ENCODE measurements around the gene RPS6KA5. TPM values are rescaled to one million over a fixed set of nuclear protein-coding genes. Genes with fewer than 3 reads are reported as not detected.
A peak's percentile ranks its signal among the peaks of the same experiment; 100 is the strongest.

RPS6KA5 gene
- total RNA-seq, 1 donor from 2014 or later = 9.1 TPM

DNA sequence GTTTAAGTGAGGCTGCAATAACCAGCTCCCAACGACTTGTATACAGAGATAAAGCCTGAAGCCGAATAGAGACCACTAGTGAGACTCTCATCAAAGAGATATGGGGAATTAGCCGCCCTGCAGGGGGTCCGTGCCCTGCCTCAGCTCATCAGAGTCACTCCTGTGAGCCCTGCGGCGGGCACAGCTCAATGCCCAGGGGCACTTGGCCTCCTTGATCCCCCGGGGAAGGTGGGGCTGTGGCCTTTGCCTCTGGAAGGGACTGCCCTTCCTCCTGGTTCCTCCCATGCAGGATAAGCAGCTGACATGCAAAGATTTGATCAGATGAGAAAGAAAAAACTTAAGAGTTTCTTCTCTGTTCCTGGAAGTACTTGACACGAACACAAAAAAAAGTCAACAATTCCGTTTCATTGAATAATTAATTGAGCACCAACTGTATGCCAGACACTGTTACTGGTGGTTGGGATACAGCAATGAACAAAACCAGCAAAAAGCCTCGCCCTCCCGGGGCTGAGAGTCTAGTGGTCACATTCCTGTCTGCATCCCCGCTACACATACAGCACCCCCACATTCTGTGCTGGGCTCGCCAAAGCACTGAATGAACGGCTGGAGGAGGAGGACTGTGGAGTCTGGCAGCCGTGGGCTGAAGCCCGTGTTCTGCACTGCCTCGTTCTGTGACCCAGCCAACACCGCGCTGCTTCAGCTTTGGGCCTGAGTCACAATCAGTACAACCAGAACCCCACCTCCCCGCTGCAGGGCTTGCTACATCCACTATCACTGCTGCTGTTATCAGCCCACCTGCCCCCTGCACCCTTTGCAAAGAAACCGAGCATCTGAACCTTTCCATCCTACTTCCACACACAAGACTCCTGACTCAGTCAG is 254.5 kb downstream of the RPS6KA5 start:
- ATAC-seq = no peak

DNA sequence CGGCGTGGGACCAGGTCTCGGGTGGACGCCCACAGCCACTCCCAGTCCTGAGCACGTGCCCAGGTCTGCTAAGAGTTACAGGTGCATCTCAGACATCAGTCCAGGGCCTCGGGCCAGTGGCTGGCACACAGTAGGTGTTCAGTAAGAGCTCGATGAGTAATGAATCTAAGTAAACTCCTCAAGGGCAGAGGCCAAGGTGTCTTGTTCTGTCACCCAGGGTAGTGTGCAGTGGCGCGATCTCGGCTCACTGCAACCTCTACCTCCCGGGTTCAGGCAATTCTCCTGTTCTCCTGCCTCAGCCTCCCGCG is 255.4 kb downstream of the RPS6KA5 start:
- no peak for ATAC-seq

DNA sequence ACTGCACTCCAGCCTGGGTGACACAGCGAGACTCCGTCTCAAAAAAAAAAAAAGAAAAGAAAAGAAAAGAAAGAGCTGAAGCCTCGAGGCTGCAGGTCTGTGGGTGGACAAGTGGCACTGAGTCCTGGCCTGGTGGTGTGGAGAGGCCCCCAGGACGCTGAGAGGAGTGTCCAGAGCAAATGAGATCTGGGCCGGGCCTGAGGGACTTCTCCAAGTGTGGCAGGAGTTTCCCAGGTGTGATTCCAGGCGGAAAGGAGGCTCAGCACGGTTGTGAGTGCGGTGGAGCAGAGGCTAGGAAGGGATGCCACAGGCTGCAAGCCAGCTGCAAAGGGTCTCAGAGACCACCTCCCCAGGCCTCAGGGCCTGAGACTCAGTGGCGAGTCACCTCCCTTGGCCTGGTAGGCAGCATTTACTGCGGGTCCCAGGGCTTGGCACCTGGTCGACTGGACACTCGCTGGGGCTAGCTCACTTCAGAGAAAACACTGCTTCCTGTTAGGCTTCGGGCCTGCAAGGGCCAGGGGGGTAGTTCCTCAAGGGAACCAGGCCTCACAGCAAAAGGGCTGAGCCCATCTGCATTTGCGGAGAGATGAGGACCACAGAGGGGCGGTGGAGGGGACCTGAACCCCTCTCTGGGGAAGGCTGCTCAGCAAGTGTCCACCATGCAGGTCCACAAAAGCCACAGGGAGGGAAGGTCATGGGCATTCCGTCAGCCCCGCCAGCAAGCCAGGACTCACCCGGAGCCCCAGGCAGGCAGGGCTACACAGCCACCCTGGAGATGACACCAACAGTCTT is 256.0 kb downstream of the RPS6KA5 start:
- no peak for ATAC-seq

DNA sequence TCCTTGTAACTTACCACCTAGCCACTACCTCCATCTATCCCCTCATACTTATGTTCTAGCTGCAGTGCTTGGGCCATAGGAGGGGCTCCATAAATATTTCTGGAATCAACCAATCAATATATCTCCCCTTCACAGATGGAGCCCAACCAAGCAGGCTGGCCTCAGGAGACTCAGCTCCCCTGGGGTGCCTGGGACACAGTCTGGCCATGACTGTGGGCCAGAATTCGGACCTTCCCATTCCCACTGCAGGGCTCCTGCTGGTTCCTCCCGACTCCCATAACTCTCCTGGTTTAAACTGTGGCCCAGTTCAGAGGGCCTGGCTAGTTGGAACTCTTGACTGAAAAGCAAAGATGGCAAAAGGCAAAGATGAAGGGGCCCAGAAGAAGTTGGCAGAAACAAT is 257.2 kb downstream of the RPS6KA5 start:
- ATAC-seq = no peak

DNA sequence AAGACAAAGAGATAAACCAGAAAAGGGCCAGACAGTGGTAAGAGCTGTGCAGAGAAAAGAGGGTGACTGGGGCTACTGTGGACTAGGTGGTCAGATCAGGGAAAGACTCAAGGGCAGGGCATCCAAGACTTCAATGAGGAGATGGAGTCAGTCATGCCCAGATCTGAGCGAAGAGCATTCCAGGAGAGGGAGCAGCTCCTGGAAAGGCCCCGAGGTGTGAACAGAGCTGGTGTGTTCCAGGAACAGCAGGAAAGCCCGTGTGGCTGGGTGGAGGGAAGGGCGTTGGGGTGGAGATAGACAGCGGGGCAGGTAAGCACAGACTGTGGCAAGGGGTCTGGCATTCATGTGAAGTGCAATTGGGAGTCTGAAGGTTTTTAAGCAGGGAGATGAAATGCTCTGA is 261.0 kb downstream of the RPS6KA5 start:
- no peak for ATAC-seq

DNA sequence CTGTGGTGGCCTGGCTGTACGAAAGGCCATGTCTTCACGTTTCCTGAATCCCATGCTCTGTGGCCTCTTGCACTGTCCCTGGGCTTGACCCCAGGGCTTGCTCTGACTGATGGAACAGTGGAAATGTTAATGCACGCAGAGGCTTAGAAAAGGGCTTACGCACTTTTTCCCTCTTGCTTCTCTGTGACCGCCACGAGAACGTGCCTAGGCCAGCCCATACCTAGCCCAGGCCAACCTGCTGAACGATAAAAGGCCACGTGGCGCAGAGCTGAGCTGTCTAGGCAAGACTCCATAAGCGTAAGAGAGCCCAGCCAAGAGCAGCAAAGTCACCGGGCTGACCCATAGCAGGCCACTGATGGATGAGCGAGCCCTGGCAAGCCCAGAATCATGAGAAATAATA is 262.5 kb downstream of the RPS6KA5 start:
- ATAC-seq = peak; percentile 97

Other genes with a start within 250 kb of the RPS6KA5 start
- gene TTC7B, start 244.2 kb downstream of the RPS6KA5 start, total RNA-seq = 9.9 TPM
- 21.8 TPM for gene DGLUCY, start 53.4 kb upstream of the RPS6KA5 start, total RNA-seq
- gene GPR68, start 184.1 kb upstream of the RPS6KA5 start, total RNA-seq = 11.6 TPM

All from esophagus mucosa (tissue), 1 donor.